Stimulated activated naive CD4-positive, alpha-beta T cell treated with Interleukin-2 at 50 U/mL for 16 hours (primary cell): ENCODE results near the gene HOXA4.

ENCODE experiments used
- DNase-seq: peaks from one replicate; lab custom pipeline; 2025; lab: John Stamatoyannopoulos, UW

HOXA4 gene

DNA sequence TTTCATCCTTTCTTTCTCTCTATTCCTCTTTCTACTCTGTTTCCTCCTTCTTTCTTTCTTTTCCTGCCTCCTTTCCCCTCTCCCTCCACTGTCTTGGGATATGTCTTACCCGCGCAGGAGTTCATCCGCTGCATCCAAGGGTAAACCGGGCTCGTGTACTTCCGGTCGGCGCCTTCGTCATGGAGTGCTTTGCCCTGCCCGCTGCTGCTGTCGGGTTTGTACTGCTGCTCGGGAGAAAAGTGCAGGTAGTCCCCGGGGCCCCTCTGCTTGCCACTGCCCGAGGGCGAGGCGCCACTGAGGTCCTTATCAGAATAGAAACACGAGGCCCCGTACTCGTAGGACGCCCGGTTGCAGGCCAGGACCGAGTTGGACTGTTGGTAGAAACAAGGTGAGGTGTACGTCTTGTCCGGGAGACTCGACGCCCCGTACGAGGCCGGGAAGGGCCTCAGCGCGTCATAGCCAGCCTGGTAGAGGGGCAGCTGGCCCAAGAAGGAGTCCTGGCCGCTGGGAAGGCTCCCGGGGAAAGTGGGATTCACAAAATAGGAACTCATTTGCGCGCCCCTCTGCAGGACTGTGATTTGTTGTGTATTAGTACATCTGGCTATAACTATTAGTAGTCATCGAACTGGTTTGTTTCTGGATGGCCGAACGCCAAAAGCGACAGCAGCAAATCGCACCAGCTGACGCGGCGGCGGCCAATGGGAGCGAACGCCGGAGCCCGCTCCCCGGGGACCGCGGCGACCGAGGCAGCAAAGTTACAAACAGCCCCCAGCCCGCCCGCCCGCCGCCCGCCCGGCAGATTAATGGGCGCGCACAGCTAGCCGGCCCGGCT is 16.9 kb upstream of the HOXA4 start, which contains the start of gene HOXA6:
Gene HOXA6, minus strand, starts transcription at position 576 of the 832 bp plus-strand sequence. Its CDS starts 25 bp downstream, at position 551.
- DNase-seq = no peak

DNA sequence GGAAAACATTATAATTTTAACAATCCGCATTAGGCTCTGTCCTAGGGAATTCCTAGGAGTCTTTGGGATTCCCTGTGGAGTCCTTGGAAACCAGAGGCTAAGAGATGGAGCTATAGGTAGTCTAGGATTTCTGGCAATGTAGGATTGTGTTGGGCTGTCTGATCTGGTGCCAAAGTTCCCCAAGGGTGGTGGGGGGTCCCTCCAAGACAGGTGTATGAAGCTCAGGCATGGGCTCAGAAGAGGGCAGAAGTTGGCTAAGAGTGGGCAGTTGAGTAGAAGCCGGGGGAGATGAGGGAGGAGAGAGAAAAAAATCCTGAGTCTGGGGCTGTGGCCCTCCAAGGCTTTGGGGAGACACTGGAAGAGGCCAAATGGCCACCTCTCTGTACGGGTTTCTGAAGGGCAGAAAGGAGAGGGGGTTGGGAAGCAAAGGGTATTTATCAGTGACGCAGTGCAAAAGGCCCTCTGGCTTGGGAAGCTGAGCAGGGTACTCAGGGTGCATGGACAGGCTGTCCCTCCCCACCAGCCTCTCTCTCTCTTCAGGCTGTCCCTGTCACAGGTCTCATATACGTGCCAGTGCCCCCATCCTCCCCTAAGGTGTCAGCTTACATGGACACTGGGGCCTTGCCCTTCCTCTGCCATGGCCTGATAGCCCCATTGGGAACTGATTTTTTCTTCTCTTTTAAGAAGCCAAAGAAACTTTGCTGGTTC is 16.1 kb upstream of the HOXA4 start:
- DNase-seq = no peak

DNA sequence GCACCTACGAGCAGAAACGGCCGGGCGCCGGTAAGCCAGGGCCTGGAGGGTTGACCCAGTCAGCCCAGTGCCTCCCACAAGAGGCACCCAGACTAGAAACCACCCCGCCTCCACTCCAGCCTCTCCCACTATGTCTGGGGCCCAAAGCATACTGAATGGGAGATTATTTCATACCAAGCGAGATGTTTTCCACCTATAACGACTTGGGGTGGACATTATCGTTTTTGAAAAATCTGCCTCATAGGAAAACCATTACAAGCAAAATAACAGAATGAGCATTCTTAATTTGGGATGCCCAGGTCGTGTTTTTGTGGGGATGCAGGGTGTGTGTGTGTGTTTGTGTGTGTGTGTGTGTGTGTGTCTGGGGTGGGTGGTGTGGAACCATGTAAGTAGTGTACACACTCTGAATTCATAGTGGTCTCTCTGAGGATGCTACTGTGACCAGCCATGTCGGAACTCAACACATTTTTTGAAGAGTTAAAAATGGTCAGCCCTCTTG is 15.4 kb upstream of the HOXA4 start:
- DNase-seq = no peak

DNA sequence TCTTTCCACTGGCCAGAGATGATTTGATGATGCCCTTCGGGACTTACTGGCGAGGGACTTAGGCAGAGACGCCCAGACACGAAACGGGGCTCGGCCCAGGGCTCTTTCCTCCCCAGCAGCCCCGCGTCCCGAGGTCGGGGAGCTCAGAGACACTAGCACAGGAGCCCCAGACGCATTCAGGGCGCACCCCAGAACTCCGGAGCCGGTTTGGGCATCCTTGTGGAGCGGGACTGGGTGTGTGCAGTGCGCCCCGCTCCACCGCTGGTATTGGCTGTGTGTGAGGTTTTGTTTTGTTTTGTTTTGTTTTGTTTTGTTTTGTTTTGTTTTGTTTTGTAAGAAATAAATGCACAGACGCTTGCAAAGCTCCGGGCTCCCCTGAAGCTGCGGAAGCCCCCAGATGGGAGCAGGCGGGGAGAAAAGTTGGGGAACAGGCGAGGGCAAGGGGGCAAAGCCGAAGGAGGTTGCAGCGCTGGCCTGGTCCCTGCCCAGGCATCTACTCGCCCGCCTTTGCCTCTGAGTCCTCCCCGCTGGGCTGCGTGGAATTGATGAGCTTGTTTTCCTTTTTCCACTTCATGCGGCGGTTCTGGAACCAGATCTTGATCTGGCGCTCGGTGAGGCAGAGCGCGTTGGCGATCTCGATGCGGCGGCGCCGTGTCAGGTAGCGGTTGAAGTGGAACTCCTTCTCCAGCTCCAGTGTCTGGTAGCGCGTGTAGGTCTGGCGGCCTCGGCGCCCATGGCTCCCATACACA is 14.8 kb upstream of the HOXA4 start:
- no peak for DNase-seq

DNA sequence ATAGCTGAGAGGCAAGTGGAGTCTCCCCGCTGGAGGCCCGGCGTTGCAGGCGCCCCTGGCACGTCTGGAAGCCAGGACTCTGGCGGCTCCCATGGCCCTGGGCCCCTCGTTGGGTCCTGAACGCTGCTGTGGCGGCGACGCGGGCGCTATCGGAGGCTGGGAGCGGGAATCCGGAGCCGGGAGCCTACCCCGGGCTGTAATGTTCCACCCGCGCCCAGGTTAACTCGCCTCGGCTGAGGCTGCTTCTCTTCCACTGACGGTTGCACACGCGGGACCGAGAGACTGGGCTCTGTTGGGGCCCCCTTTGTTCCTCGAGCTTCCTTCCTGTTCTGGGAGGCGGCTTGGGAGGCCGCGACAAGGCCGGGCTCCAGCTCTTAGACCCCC is 14.2 kb upstream of the HOXA4 start:
- DNase-seq = no peak

DNA sequence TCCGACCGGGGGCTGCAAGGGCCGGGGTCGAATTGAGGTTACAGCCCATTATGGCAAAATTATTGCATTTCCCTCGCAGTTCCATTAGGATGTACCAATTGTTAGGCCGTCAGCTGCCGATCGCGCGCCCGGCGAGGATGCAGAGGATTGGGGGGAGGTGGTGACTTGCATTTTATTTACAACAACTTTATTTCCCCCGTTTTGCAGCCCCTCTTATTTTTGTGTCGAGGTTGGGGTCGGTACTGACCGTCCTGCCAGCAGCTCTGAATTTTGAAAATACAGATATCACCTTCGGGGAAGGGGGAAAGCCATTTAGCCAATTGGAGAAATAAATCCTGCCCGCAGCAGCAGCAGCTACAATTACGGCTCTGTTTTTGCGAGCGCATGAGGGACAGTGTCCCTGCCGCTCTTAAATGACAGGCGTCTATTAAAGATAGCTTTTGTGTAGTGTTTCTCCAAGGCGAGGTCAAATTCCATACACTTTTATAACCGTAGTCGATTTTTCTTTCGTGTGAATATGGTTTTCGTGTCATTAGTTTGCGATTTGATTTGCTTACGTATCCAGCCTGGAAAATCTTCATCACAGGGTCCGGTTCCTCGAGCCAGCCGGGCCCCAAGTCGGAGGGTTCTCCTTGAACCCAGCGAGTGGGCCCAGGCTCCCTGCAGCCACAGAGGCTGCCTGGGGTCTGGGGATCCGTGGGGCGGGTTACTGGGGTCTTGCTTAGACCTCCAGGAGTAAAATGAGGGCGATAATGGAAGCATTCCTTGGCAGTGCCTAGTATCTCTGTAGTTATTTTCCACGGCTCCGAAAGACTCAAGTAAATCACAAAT is 13.6 kb upstream of the HOXA4 start:
- no peak for DNase-seq

DNA sequence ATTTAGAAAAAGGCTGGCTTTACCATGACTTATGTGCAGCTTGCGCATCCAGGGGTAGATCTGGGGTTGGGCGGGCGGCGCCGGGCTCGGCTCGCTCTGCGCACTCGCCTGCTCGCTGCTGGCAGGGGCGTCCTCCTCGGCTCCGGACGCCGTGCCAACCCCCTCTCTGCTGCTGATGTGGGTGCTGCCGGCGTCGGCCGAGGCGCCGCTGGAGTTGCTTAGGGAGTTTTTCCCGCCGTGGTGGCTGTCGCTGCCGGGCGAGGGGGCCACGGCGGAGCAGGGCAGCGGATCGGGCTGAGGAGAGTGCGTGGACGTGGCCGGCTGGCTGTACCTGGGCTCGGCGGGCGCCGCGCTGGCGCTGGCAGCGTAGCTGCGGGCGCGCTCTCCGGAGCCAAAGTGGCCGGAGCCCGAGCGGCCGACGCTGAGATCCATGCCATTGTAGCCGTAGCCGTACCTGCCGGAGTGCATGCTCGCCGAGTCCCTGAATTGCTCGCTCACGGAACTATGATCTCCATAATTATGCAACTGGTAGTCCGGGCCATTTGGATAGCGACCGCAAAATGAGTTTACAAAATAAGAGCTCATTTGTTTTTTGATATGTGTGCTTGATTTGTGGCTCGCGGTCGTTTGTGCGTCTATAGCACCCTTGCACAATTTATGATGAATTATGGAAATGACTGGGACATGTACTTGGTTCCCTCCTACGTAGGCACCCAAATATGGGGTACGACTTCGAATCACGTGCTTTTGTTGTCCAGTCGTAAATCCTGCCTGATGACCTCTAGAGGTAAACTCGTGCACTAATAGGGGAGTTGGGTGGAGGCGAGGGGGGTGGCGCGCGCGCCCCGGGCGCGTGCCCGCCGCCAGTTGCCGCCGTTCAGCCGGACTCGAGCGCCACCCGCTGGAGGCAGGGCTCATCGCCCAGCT is 12.7 kb upstream of the HOXA4 start, which contains the start of gene HOXA5:
Gene HOXA5, minus strand, starts transcription at position 659 of the 927 bp plus-strand sequence. Its CDS starts 74 bp downstream, at position 585.
- no peak for DNase-seq

DNA sequence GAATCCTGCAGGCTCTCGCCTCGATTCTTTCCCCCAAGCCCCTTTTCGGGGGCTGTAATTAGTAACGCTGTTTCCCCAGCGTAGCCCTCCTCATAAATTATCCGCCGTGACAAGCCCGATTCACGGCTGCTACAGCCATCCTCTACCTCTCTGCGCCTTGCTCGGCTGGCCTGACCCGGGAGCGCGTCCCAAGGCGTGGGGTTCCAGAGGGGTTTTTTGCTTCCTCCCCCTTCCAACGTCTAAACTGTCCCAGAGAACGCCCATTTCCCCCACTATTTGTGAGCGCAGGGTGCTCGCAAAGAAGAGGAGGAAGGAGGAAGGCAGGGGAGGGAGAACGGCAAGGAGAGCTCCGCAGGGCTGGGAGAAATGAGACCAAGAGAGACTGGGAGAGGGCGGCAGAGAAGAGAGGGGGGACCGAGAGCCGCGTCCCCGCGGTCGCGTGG is 12.0 kb upstream of the HOXA4 start:
- no peak for DNase-seq

DNA sequence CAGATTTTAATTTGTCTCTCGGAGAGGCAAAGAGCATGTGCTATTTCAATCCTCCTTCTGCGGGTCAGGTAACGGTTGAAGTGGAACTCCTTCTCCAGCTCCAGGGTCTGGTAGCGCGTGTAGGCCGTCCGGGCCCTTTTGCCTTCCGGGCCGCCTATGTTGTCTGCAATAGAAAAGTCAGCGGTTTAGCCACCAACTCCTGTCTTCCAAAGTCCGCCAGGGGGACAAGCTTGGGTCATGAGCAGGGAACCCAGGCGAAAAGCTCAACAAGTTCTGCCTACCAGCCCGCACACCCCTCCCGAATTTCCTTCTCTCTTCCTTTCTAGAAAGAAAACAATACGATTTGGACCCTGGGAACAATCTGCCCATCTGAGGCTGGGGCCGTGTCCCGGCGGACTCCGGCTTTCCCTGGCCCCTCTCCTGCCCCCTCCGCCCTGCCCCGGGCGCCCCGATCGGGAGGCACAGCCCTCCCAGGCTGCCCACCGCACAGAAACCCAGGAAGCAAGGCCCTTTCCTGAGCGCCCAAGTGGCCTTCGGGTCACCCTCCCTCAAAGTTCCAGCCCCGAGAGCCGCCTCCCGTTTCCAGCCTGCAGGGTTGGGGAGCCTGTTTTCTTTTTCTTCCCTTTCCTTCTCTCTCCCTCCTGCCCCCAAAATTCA is 11.5 kb upstream of the HOXA4 start:
- no peak for DNase-seq

DNA sequence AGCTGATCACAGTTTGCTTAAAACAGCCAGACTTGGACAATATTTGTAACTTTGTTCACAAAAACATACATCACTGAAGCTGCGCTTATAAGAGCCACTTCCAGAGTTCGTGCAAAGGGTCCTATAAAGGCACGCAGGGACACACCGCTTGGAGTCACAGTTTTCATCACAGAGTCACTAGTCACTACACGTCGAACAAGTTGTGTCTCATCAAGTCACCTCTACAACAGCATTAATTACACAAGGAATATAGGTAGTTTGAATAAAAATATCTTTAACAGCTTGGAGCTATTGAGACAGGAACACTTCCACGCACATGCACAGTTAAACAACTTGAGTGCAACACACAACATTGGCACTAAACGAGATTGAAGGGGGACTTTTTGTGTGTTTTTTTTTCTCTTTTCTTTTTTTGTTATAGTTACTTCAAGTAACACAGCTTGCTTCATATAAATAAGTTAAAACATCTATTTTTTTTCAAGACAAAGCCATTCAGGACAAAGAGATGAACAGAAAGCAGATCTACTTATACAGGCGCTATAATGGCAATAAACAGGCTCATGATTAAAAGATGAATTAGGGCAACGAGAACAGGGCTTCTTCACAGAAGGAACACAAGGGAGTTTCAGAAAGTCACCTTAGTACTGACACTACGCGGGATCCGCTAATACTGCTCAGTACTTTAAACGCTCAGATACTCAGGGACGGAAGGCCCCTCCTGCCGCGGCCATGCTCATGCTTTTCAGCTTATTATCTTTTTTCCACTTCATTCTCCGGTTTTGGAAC is 10.8 kb upstream of the HOXA4 start:
- DNase-seq = no peak

DNA sequence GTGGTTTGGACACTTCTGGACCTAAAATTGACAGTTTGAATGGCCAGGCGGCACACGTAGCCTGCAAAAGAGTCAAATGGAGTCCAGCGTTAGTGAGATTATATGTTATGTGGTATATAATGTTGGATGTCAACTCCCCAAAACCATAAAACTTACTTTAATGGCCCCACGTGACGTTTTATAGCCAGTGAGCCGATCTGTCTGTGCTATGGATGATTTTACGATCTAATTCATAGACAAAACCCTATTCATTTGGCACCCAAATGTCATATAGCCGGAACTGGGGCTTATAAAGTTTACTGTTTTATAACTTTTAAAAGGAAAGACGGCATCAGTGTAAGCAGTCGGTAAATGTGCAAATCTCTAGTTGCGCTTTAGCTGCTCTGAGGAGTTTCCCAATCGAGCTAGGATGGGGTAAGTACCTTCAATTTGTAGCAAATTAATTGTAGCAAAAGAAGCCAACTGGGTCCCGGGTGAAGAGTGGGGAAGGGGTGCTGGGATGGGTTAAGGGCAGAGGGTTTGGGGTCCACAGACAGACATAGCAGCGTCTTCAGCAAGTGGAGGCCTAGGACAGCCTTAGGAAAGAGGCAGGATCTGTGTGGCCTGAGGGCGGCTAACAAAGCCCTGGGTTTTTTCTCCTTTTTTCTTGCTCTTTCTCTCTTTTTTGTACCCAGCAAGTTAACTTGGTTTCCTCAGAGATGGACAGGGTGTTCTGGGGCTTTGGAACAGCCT is 9.7 kb upstream of the HOXA4 start:
- DNase-seq = no peak

DNA sequence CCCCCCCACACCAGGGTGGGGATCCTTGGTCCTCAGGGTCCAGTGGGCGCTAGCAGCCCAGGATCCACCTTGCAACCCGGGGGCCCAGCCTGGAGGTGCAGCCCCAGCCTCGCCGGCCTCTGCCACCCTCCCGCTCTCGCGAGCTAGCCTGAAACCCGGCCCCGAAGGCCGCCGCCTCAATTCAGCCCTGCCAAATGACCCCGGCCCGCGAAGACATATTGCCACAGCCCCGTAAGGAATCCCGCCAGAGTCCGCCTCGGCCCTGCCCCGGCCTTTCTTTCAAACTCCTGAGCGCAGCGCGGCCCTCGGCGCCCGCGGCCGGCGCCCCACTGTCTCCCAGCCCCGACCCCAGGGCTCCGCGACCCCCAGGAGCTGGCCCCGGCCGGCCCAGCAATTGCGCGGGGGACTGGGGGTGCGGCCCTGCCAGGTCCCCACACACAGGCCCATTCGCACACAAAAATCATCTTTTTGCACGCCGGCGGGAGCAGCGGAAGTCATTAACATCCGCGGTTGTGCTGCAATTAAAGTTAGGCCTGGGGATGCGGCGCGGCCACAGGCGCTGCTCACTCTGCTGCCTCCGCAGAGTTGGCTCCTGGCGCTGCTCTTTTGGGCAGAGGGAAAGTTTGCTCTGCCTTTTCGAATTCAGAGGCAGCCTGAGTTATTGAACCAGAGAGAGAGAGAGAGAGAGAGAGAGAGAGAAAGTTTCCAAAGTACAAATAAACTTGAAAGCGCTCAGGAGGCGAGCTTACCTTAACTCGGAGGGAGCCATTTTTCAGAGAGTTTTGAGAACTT is 9.0 kb upstream of the HOXA4 start:
- no peak for DNase-seq

DNA sequence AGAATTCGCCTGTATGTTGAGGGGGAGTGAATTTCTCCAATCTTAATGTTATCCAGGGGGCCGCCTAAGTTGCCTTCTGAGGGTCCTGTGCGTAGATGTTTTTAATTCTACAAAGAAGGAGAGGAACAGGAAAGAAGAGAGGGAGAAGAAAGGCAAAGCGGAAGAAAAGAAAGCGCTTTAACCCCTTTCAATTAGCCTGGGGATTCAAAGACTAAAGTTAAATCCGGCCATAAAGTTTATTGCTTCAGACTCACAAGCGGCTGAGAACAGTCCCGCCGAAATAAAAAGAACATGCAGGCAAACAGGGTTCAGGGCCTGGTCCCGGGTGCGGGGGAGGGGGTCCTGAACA is 8.4 kb upstream of the HOXA4 start:
- no peak for DNase-seq

DNA sequence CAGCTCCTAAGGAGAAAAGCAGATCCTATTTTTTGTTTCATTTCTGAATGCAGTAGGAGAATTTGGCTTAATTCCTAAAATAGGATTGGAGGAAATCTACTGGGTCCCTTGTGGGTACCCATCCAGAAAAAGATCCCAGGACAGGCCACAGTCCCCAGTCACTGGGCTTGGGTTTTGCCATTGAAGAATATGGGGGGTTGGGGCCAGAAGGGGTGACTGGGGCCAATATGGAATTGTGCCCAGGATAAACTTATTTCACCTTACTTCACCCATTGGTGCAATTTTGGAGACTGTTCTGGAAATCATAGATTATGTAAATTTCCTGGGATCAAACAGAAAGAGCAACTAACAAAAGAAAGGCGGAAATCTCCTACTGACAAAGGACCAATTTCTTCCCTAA is 7.9 kb upstream of the HOXA4 start:
- no peak for DNase-seq

DNA sequence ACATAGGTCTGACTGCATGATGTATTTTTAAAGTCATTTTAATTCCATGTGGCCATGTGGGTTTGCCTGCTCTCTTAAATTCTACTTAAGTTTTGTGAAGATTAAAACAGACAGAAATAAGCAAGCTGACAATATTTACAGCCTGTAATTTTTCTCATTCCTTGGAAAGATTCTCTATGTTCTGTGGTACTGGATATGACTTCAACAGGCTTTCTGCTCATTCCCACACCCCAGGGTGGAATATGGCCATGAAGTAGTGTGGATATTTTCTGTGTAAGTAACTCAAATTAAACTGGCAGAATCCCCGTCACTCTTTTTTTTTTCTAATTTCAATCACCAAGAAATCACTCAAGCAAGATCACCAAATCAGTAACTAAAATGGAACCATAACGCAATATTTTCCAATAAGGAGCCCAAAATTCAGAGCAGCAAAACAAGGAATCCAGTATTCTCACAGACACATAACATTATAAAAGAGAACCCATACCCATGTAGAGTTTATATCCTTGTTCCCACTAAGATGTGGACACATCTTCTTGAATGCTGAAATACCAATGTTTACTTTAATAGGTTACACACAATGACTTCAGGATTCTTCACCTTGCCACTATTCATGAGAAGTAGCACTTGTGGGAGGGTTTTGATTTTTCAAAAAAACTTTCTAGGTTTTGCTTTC is 7.2 kb upstream of the HOXA4 start:
- DNase-seq = no peak

DNA sequence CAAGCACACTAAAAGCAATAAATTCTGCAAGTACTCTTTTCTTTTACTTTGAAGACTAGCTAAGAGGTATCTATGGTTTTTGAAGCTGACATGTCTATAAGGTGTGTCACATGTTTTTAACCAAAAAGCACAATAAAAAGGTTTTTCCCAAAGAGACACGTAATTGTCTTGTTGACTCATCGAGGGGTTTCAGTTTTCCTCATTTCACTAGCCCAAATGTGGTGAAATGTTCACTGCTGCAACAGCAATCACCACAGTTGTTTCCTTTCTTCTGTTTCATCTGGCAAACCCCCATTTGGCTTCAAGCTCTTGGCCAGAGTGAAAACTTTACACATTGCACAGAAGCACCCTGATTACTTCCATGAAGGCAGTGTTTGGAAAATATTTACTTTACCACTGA is 3.8 kb upstream of the HOXA4 start:
- DNase-seq = no peak
